Adrenal gland (tissue), 12 donors: Measurements from ENCODE around the gene C19orf53. TPM values are rescaled to one million over a fixed set of nuclear protein-coding genes. Genes with fewer than 3 reads are reported as not detected.

ENCODE experiments used
- DNase-seq, 7 donors: peaks; one replicate each; pipeline ENCODE4 v3.0.0-alpha.2; 2019 to 2020
- H3K27ac ChIP-seq, 5 donors: fragments of 200-600 bp; sonication (generic) in 4 of 5; 1 replicate in 3 of 5; 2 replicates in 2 of 5; pipeline versions ENCODE4 v1.5.1 to v1.8.0; 2016 to 2020; ENCODE audit warnings: mild to moderate bottlenecking in 1 of 5
- H3K27me3 ChIP-seq: fragments of 200-600 bp; 2 replicates; pipeline ENCODE4 v1.8.0; 2021
- H3K36me3 ChIP-seq, 2 donors: fragments of 200-600 bp; replicated peaks in 1 of 2; 1 replicate in 1 of 2; 2 replicates in 1 of 2; pipeline versions ENCODE4 v1.5.1 to v1.8.0; 2018 to 2022
- H3K4me1 ChIP-seq, 2 donors: fragments of 200-600 bp; replicated peaks in 1 of 2; 1 replicate in 1 of 2; 2 replicates in 1 of 2; pipeline versions ENCODE4 v1.5.1 to v1.8.0; 2018 to 2021
- H3K4me3 ChIP-seq, 4 donors: fragments of 200-600 bp; sonication (generic) in 3 of 4; one replicate each; pipeline ENCODE4 v1.5.1; 2016 to 2018
- H3K9me3 ChIP-seq, 3 donors: fragments of 200-600 bp; sonication (generic) in 1 of 3; replicated peaks in 1 of 3; 1 replicate in 2 of 3; 2 replicates in 1 of 3; pipeline versions ENCODE4 v1.5.1 to v1.8.0; 2016 to 2021
- POLR2A ChIP-seq, 2 donors: fragments of 450-650 bp; IDR thresholded peaks; one replicate each; pipeline ENCODE4 v1.6.1; 2017; ENCODE audit warnings: antibody characterized with exemption in 2 of 2, mild to moderate bottlenecking in 2 of 2, moderate library complexity in 1 of 2
- WGBS, 4 donors: extraction: QIAGEN DNeasy Blood & Tissue Kit in 2 of 4; methylation state at CpG; one replicate each; pipeline versions ENCODE4 v1.1.5 to v1.1.7; 2013 to 2017; 5-methylcytosine and 5-hydroxymethylcytosine counted together
- intact Hi-C, 2 donors: fragments of 100-400 bp; cut with DNase I; formaldehyde crosslinking; loops; one replicate each; pipeline versions ENCODE4 v1.14.1 to v1.15.0; 2022 to 2023
- polyA plus RNA-seq, 3 donors: library from polyadenylated mRNA; stranded (reverse); fragments of 200-250 nt in 2 of 3; fragments of 350-450 nt in 1 of 3; fragmentation: Illumina TruSeq in 1 of 3; extraction: RNeasy Lipid Tissue Mini Kit (QIAGEN cat#74804) in 1 of 3; gene quantifications; one replicate each; pipeline ENCODE4 v1.2.3, GENCODE V29; 2013 to 2014
- total RNA-seq, 9 donors: library from RNA; depleted of rRNA in 4 of 9; stranded (reverse); fragments of >200 nt in 4 of 9; fragments of 120-200 nt in 1 of 9; fragmentation: NEBNext Ultra II Directional in 1 of 9; extraction: Animal tissue kit (Norgen Biotek cat#: 25700) in 1 of 9; gene quantifications; one replicate each; pipeline versions ENCODE4 v1.1.0 to v1.2.4, GENCODE V29; 2013 to 2023
- TF ChIP-seq, protein P1 (sequence below), 6 experiments: fragments of 450-650 bp in 4 of 6; fragments of 200-600 bp in 2 of 6; sonication (generic) in 1 of 6; IDR thresholded peaks; 1 replicate in 5 of 6; 2 replicates in 1 of 6; pipeline versions ENCODE4 v1.5.1 to v1.8.0; 2016 to 2021; ENCODE audit warnings: antibody characterized with exemption in 6 of 6, mild to moderate bottlenecking in 2 of 6, moderate library complexity in 1 of 6
- donor health status: healthy with polysubstance abuse.
- donor health status: Bipolar disorder and iron deficiency.
- donor health status: DM: yes; HTN: yes; CAD: no.
- donor health status: DM: no; HTN: no; CAD: no.
- donor health status: DM: no; HTN: no; CAD: no.
- donor health status: DM: yes; HTN: yes; CAD: no.

Gene C19orf53
- total and polyA plus RNA-seq, 12 donors: 95.8 to 459 (median 166) TPM

DNA sequence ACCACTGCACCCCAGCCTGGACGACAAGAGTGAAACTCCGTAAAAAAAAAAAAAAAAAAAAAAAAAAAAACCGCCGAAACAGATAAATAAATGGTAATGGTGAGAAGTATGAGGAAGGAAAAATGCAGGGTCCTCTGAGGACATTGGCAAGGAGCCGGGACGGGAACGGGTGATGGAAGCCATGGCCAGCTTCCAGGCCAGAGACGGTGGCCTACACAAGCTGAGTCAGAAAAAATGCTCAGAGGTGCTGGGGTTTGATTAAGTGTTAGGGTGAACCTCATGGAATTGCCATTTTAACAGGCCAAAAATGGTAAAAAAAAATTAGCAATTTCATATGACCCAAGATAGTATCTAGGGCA, 20.1 kb downstream of the C19orf53 start:
- Histone ChIP-seq H3K36me3 (no peaks in the 10 kb centered on the region), H3K27ac (peak overlapping the region in 4 of 5 donors; percentile 79 to 92 (median 84)), H3K27me3 (no peaks in the 10 kb centered on the region), H3K9me3 (no peaks in the 10 kb centered on the region), H3K4me1 (peaks cover 22 to 33% of the 10 kb centered on the region in 2 donors), H3K4me3 (peak overlapping the region; percentile 7 to 92 (median 45))
- DNase-seq: peak; percentile 84 to 97 (median 94)
- WGBS, 4 donors: 0 to 5% (median 2%) methylated on average over 6 to 8 of the region's 8 CpGs
- intact Hi-C loops: no loop called here
- TF ChIP-seq, protein P1, sequence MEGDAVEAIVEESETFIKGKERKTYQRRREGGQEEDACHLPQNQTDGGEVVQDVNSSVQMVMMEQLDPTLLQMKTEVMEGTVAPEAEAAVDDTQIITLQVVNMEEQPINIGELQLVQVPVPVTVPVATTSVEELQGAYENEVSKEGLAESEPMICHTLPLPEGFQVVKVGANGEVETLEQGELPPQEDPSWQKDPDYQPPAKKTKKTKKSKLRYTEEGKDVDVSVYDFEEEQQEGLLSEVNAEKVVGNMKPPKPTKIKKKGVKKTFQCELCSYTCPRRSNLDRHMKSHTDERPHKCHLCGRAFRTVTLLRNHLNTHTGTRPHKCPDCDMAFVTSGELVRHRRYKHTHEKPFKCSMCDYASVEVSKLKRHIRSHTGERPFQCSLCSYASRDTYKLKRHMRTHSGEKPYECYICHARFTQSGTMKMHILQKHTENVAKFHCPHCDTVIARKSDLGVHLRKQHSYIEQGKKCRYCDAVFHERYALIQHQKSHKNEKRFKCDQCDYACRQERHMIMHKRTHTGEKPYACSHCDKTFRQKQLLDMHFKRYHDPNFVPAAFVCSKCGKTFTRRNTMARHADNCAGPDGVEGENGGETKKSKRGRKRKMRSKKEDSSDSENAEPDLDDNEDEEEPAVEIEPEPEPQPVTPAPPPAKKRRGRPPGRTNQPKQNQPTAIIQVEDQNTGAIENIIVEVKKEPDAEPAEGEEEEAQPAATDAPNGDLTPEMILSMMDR (IDR thresholded peaks at IDR 0.05): no peak
- TF ChIP-seq POLR2A (IDR thresholded peaks at IDR 0.05): no peak

DNA sequence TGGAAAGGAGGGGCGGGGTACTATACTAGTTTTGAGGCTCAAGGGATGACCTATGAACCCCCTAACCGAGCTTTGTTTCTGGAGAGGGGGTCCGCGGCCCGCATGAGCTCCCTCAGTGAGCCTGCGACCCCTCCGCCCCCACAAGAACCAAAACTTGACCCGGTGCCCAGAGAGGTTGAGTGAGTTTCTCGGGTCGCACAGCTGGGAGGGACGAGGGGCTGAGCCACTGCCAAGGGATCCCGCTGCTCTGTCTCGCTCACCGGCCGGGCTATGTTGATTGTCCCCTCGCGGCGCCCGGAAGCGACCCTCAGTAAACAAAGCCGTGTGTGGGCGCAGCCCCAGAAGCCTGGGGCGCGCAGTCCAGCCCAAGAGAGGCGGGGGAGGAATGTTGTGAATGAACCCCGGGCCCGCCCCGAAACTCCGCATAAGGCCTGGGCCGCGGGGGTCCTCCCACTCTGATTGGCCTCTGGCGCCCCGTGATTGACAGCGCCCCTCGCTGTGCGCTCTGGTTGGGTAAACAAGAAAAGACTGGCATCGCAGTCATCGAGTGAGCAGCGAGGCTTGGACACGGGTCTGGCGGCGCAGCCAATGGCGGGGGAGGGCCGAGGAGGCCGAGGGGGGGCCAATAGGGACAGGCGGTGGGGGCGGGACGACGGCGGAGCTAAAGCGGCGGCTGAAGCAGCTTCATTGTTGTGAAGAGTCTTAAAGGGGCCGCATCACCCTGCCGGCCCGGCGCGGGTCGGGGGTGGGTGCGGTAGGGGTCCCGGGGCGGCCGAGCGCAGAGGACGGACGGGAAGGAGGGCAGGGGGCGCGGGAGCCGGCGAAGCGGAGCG, 20.7 kb downstream of the C19orf53 start, which contains the start of gene ZSWIM4:
TSS of gene ZSWIM4 (plus strand) at position 687 of the 833 bp plus-strand sequence. CDS start 206 bp downstream, outside the sequence.
- WGBS, 4 donors: 1 to 2% (median 1%) methylated on average over 13 to 70 of the region's 71 CpGs
- H3K9me3 ChIP-seq: no peaks in the 10 kb centered on the region
- H3K4me1 ChIP-seq: peaks cover 22 to 33% of the 10 kb centered on the region in 2 donors
- TF ChIP-seq, protein P1 (IDR thresholded peaks at IDR 0.05): no peak
- peak; percentile 6 to 82 for TF ChIP-seq POLR2A (IDR thresholded peaks at IDR 0.05)
- H3K4me3 ChIP-seq: peak within 1 kb of the TSS; percentile 7 to 92 (median 45)
- peaks cover 0 to 3% of the 10 kb centered on the region in 2 donors for H3K36me3 ChIP-seq
- no peaks in the 10 kb centered on the region for H3K27me3 ChIP-seq
- H3K27ac ChIP-seq: peak within 1 kb of the TSS; percentile 80 to 94 (median 90)
- intact Hi-C loops: loop anchor here in 1 of 2 donors (5.0 kb wide), 1 partner anchor 67 kb away; no protein-coding TSS in a partner anchor
- peak; percentile 99 to 100 (median 100) for DNase-seq

DNA sequence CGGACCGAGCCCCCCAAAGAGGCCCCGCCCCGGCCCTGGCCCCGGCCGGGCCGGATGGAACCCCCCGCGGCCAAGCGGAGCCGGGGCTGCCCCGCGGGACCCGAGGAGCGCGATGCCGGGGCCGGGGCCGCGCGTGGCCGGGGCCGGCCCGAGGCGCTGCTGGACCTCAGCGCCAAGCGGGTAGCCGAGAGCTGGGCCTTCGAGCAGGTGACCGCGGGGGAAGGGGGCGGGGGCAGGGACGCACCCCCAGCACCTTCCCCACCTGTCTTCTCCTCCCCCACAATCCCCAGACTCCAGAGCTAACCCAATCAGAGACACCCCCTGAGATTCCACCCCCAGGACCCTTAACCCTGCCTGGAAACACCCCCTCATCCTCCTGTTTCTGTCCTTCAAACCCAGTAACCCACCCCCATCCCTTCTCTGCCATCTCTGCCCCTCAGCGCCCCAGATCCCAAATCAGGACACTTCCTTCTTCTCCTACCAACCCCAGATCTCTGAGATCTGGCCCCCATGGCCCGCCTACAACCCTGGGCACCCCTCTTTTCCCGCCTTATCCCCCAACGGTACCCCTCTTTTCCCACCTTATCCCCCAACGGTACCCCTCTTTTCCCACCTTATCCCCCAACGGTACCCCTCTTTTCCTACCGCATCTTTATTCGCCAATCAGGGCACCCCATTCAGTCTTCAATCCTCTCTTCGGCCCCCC, 21.5 kb downstream of the C19orf53 start:
- H3K9me3 ChIP-seq: no peaks in the 10 kb centered on the region
- H3K4me1 ChIP-seq: peaks cover 22 to 33% of the 10 kb centered on the region in 2 donors
- H3K36me3 ChIP-seq: peaks cover 0 to 3% of the 10 kb centered on the region in 2 donors
- intact Hi-C loops: loop anchor here in 1 of 2 donors (5.0 kb wide), 1 partner anchor 67 kb away; no protein-coding TSS in a partner anchor
- DNase-seq: peak in 3 of 7 donors; percentile 32 to 54 (median 54)
- WGBS, 4 donors: 5 to 22% (median 12%) methylated on average over 9 to 41 of the region's 42 CpGs
- no peak for TF ChIP-seq POLR2A (IDR thresholded peaks at IDR 0.05)
- TF ChIP-seq, protein P1 (IDR thresholded peaks at IDR 0.05): no peak
- H3K27ac ChIP-seq: peak overlapping the region; percentile 74 to 94 (median 90)
- H3K27me3 ChIP-seq: no peaks in the 10 kb centered on the region
- peak overlapping the region in 3 of 4 donors; percentile 40 to 92 (median 48) for H3K4me3 ChIP-seq
